ENCODE measurements around the gene TNIK.

- TF ChIP-seq CTCF (IDR thresholded peaks at IDR 0.05) (no peak), POLR2A (IDR thresholded peaks at IDR 0.05) (no peak)
Observed at GRCh38 chr3:171257251-171258203, 202.7 kb downstream of the TNIK start.
